ENCODE data around the gene NCBP2L. TPM values are rescaled to one million over a fixed set of nuclear protein-coding genes. Genes with fewer than 3 reads are reported as not detected.

NCBP2L gene
- total RNA-seq, 2 experiments from 2014 or later, result not detected

DNA sequence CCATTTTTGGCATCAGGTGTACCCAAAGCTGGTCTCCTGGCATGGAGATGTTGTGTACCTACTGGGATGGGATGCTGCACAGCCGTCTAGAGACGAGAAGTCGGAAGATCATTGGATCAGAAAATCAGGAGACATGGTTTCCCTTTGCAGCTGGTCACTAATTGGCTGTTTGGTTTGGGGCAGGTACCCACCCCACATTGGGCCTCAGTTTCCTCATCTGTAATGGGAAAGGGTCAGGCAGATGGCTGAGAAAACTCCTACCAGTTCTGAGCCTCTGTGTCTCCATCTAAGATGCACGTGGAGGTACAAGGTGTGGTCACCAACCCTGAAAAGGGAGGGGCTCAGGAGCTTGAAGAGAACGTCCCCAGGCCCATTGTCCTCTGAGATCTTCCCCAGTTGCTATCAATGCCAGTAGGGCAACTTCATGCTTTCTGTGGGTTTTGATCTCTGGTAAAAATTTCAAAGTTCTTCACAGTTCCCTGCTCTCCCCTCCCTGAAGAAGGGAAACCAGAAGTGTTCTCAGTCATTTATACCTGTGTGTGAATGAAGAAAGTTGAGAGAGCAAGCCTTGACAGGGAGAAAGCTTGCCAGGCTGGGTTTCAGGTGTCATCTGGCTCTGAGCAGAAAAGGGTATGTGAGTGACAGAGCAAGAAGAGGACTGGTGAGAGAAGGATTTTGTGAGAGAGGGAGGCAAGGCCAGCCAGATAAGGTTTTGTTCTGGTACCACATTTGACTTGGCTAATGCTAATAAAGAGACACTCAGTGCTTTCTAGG, 17.0 kb upstream of the NCBP2L start:
- TF ChIP-seq CTCF (conservative IDR thresholded peaks at IDR 0.05; ENCODE audit: low read length) (no peak), EZH2phosphoT487 (IDR thresholded peaks at IDR 0.05; ENCODE audit: borderline replicate concordance, low read depth, low read length) (no peak)
- no peak overlapping the region for H2AFZ ChIP-seq (ENCODE audit: low read length)
- H3K79me2 ChIP-seq (ENCODE audit: insufficient read depth, low read depth, low read length), result no peaks in the 10 kb centered on the region
- ChIA-PET POLR2A (no interaction called here), CTCF (ENCODE audit: unreplicated experiment) (interaction anchor here (0.6 kb wide), 1 partner anchor 1954 kb away, joined by 3 read pairs; no protein-coding TSS in a partner anchor)
- H3K9me3 ChIP-seq (ENCODE audit: low read length), result no peaks in the 10 kb centered on the region
- intact Hi-C loops (cut with micrococcal nuclease; ENCODE audit: unreplicated experiment), result no loop called here
- H3K4me2 ChIP-seq (ENCODE audit: low read length), result no peak overlapping the region
- H3K27ac ChIP-seq (ENCODE audit: low read depth, low read length, poor library complexity, severe bottlenecking), result no peak overlapping the region
- no peaks in the 10 kb centered on the region for H4K20me1 ChIP-seq (ENCODE audit: insufficient read depth, low read length)
- no peak for DNase-seq (ENCODE audit: low spot score)
- BruUV-seq (replicated peaks), result no TSS peak
- no peak overlapping the region for H3K4me3 ChIP-seq (ENCODE audit: low read depth, low read length, poor library complexity, severe bottlenecking)
- H3K36me3 ChIP-seq (ENCODE audit: insufficient read depth, low read length), result no peaks in the 10 kb centered on the region
- H3K9me2 ChIP-seq (ENCODE audit: insufficient read depth, low read length), result no peaks in the 10 kb centered on the region
- H3K4me1 ChIP-seq (ENCODE audit: insufficient read depth, low read length, poor library complexity, severe bottlenecking), result no peaks in the 10 kb centered on the region

DNA sequence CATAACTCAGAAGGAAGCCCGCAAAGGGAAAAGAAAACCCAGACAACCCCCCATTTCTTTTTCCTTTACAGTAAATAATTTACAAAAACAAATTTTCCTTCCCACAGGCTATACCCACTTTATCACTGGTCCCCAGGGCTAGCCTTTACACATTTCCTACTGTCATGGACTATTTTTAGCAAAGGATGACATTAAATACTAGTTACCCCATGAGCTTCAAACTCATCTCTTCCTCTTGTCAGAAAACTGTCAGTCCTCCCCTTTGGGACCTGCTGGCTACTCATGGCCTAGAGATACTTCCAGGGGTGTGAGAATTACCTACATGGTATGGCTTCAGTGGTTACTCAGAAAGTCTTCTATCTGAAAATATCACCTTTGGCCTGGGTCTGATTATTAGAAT, 13.9 kb upstream of the NCBP2L start:
- intact Hi-C loops (cut with micrococcal nuclease; ENCODE audit: unreplicated experiment), result no loop called here
- BruUV-seq (replicated peaks), result no TSS peak
- H3K4me1 ChIP-seq (ENCODE audit: insufficient read depth, low read length, poor library complexity, severe bottlenecking), result no peaks in the 10 kb centered on the region
- H3K4me2 ChIP-seq (ENCODE audit: low read length), result no peak overlapping the region
- H4K20me1 ChIP-seq (ENCODE audit: insufficient read depth, low read length), result no peaks in the 10 kb centered on the region
- no peaks in the 10 kb centered on the region for H3K9me2 ChIP-seq (ENCODE audit: insufficient read depth, low read length)
- DNase-seq (ENCODE audit: low spot score), result no peak
- H3K4me3 ChIP-seq (ENCODE audit: low read depth, low read length, poor library complexity, severe bottlenecking), result no peak overlapping the region
- no peak overlapping the region for H3K27ac ChIP-seq (ENCODE audit: low read depth, low read length, poor library complexity, severe bottlenecking)
- CTCF ChIA-PET (ENCODE audit: unreplicated experiment), result no interaction called here
- POLR2A ChIA-PET, result interaction anchor here (1.1 kb wide), 1 partner anchor 11 kb away, joined by 3 read pairs; no protein-coding TSS in a partner anchor
- TF ChIP-seq CTCF (conservative IDR thresholded peaks at IDR 0.05; ENCODE audit: low read length), result no peak
- no peak for TF ChIP-seq EZH2phosphoT487 (IDR thresholded peaks at IDR 0.05; ENCODE audit: borderline replicate concordance, low read depth, low read length)
- no peak overlapping the region for H2AFZ ChIP-seq (ENCODE audit: low read length)
- no peaks in the 10 kb centered on the region for H3K79me2 ChIP-seq (ENCODE audit: insufficient read depth, low read depth, low read length)
- no peaks in the 10 kb centered on the region for H3K36me3 ChIP-seq (ENCODE audit: insufficient read depth, low read length)
- no peaks in the 10 kb centered on the region for H3K9me3 ChIP-seq (ENCODE audit: low read length)

GRCh38 chrX:107764845-107765608, 12.5 kb upstream of the NCBP2L start:
- BruUV-seq (replicated peaks), result no TSS peak
- no peak overlapping the region for H3K27ac ChIP-seq (ENCODE audit: low read depth, low read length, poor library complexity, severe bottlenecking)
- no peak overlapping the region for H3K4me3 ChIP-seq (ENCODE audit: low read depth, low read length, poor library complexity, severe bottlenecking)
- POLR2A ChIA-PET, result no interaction called here
- intact Hi-C loops (cut with micrococcal nuclease; ENCODE audit: unreplicated experiment), result no loop called here
- no peak for DNase-seq (ENCODE audit: low spot score)
- H3K4me1 ChIP-seq (ENCODE audit: insufficient read depth, low read length, poor library complexity, severe bottlenecking), result no peaks in the 10 kb centered on the region
- H4K20me1 ChIP-seq (ENCODE audit: insufficient read depth, low read length), result no peaks in the 10 kb centered on the region
- H3K79me2 ChIP-seq (ENCODE audit: insufficient read depth, low read depth, low read length), result no peaks in the 10 kb centered on the region
- CTCF ChIA-PET (ENCODE audit: unreplicated experiment), result no interaction called here
- no peak overlapping the region for H2AFZ ChIP-seq (ENCODE audit: low read length)
- no peaks in the 10 kb centered on the region for H3K9me2 ChIP-seq (ENCODE audit: insufficient read depth, low read length)
- no peaks in the 10 kb centered on the region for H3K9me3 ChIP-seq (ENCODE audit: low read length)
- H3K4me2 ChIP-seq (ENCODE audit: low read length), result no peak overlapping the region
- no peaks in the 10 kb centered on the region for H3K36me3 ChIP-seq (ENCODE audit: insufficient read depth, low read length)
- TF ChIP-seq CTCF (conservative IDR thresholded peaks at IDR 0.05; ENCODE audit: low read length) (no peak), EZH2phosphoT487 (IDR thresholded peaks at IDR 0.05; ENCODE audit: borderline replicate concordance, low read depth, low read length) (no peak)
